HG02840 (cell line): ENCODE measurements around the gene RCOR1.
"Not testable (repeated sequence)": the region's sequence is repeated elsewhere in the genome, so short reads cannot be mapped to it uniquely, and the experiment has no call there.

Source experiments
- ATAC-seq: cut with Tn5 transposase; IDR thresholded peaks from one replicate; pipeline ENCODE4 v1.9.1; 2021; ENCODE audit warnings: mild to moderate bottlenecking, moderate library complexity, moderate number of reproducible peaks; ENCODE audit not compliant: unreplicated experiment, low FRiP score

The RCOR1 gene

GRCh38 chr14:102737402-102738372 lies 145.2 kb downstream of the RCOR1 start:
- no peak for ATAC-seq

DNA sequence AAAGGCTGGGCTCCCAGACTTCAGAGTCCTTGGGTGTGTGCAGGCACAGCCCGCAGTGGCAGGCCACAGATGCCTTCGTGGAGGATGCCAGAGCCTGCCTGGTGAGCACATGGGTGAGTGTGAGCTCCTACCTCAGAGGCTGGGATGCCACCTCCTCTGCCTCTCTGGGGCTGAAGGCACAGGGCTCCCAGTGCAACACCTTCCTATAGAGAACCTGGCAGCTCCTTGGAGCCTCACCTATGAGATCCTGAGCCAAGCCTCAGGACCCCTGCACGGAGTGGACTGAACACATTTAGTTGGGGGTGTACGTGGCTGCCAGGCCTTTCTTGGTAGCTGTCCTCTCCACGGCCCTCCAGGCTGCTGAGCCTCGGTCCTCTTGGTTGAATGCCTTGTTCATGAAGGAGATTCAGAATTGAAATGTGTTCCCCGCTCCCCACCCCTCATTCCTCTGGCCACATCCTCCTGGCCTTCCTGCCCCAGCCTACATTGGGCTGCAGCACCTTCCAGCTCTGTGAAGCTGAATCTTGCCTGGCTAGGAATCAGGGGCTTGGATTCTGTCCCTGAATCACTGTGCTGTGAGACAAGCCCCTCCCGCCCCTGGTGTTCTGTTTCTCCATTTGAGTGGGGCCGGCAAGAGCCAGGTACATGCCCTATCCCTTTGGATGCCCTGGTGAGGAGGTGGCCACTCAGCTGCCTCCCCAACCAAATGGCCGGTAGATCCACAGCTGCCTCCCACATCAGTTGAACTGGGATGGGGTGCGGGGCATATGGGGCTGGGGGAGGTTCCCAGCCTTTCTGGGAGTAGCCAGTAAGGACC lies 146.1 kb downstream of the RCOR1 start:
- no peak for ATAC-seq

GRCh38 chr14:102739190-102739469 lies 146.7 kb downstream of the RCOR1 start:
- no peak for ATAC-seq

- no peak for ATAC-seq
These were observed 154.4 kb downstream of the RCOR1 start for GRCh38 chr14:102746634-102747438.

DNA sequence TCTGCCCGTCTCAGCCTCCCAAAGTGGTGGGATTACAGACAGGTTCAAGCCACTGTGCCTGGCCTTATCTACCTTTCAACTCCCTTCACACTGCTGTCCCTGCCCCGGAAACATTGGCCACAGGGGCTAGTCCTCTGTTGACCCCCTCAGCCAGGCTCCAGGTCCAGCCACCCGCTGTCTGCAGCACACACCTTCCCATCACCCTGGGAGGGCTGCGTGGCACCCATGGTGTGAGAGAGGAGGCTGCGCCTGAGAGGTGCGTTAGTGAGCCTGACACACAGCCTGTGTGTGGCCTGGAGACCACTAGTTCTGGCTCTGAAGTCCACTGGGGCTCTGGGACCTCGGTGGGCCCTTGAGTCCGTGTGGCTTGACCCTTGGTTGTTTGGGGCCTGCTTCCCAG lies 156.4 kb downstream of the RCOR1 start:
- ATAC-seq: no peak

GRCh38 chr14:102749393-102750305 lies 157.2 kb downstream of the RCOR1 start:
- ATAC-seq: no peak

GRCh38 chr14:102750376-102750775 lies 157.9 kb downstream of the RCOR1 start:
- ATAC-seq: no peak

GRCh38 chr14:102751088-102751487 lies 158.6 kb downstream of the RCOR1 start:
- ATAC-seq: no peak

GRCh38 chr14:102752239-102752847 lies 159.9 kb downstream of the RCOR1 start:
- ATAC-seq: no peak

- ATAC-seq: no peak
These were observed 162.2 kb downstream of the RCOR1 start for GRCh38 chr14:102754370-102755262.

DNA sequence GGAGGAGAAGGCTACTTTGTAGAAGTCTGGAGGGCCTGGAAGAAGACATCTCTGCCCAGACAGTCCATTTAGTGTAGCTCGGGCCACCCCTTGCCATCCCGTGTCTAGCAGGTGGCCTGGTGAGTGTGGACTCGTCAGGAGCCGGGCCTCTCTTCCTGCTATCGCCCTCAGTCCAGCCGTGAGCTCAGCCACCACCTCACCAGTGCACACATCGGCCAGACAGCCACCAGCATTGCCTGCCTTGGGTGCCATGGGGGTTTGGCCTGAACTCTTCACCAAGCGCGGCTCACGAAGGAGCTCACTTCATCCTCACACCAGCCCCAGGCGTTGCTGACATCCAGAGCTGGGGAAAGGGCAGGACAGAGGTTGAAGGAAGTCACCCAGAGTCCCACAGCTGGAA lies 165.2 kb downstream of the RCOR1 start:
- ATAC-seq: no peak

- no peak for ATAC-seq
These were observed 165.6 kb downstream of the RCOR1 start for GRCh38 chr14:102758087-102758486.

- no peak for ATAC-seq
These were observed 167.2 kb downstream of the RCOR1 start for GRCh38 chr14:102759456-102760187.

DNA sequence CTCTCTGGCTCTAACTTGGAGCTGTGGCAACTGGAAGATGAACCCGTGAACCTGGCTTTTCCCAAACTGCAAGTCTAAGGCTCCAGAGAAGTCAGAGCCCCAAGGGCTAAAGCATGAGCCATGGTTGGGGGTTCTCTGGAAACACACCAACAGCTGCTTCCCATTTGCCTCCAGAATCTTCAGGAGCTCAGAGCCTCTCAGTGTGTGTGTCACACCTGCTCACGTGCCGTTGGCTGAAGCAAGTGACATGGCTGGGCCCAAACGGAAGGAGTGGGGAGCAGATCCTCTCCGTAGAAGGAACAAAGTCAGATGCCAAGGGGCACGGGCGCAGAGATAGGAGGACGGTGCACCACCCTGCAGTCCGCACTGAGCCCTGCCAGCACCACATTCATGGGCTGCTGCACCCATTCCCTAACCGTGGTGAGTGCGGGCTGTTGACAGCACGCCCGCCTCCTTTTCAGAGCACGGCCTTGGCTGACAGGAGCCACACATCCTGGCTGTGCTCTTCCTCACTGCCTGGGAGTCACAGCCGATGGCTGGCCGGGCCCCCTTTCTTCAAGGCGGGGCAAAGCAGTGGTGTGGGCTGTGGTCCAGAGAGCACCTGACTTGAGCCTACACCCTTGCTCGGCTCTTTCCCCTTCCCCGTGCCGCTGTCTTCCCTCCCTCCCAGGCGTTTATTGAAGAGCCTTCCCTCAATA lies 168.2 kb downstream of the RCOR1 start:
- ATAC-seq: no peak

- no peak for ATAC-seq
These were observed 168.8 kb downstream of the RCOR1 start for GRCh38 chr14:102761206-102761605.

DNA sequence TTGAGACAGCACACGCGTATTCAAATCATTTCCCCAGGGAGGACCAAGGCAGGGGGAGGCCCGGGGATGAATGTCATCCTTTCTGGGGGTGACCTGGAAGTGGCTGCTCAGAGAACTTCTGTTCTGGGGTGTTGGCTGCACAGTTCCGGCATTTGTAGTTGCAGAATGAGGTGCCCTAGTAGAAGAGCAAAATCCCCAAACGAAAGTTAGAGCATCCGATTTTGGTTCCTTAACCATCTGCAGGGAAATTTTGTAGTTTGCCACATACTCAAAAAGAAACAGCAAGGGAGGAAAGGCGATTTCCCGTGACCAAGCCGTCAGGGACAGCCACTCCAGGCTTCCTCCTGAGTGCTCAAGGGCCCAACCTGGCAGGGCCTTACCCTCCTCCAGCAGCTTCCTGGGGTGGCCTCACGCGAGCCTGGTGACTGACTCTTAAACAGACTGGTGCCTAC lies 171.8 kb downstream of the RCOR1 start:
- ATAC-seq: peak; percentile 52

DNA sequence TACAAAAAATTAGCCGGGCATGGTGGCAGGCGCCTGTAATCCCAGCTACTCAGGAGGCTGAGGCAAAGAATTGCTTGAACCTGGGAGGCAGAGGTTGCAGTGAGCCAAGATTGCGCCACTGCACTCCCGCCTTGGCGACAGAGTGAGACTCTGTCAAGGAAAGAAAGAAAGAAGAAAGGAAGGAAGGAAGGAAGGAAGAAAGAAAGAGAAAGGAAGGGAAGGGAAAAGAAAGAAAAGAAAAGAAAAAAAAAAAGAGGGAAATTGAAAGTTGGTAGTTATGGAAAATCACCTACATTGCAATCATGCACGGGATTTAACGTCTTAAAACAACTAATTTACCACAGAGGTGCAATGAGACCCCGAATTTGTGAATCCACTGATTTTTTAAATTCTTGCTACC lies 173.3 kb downstream of the RCOR1 start:
- not testable (repeated sequence) for ATAC-seq
